Pancreas (tissue), 10 donors: ENCODE results near the gene CCDC88C. TPM values are rescaled to one million over a fixed set of nuclear protein-coding genes. Genes with fewer than 3 reads are reported as not detected.

ENCODE experiments used
- ATAC-seq, 4 donors: fragments of 200-7000 bp; cut with Tn5 transposase; one replicate each; pipeline versions ENCODE4 v1.8.0 to v1.9.1; 2020; ENCODE audit warnings: mild to moderate bottlenecking in 4 of 4, moderate library complexity in 4 of 4
- DNase-seq, 6 donors: peaks; one replicate each; pipeline ENCODE4 v3.0.0-alpha.2; 2020
- FAIRE-seq: peaks from 2 replicates; lab custom pipeline; 2012; peaks lifted over from hg19 to GRCh38; lab: Jason Lieb, UNC
- H3K27ac ChIP-seq, 4 donors: fragments of 200-600 bp; sonication (generic); 1 replicate in 3 of 4; 2 replicates in 1 of 4; pipeline versions ENCODE4 v1.5.0 to v1.8.0; 2020
- H3K27me3 ChIP-seq, 4 donors: fragments of 200-600 bp; one replicate each; pipeline ENCODE4 v1.8.0; 2021
- H3K36me3 ChIP-seq, 3 donors: fragments of 200-600 bp; sonication (generic) in 1 of 3; one replicate each; pipeline versions ENCODE4 v1.5.0 to v1.8.0; 2020 to 2021
- H3K4me1 ChIP-seq, 3 donors: fragments of 200-600 bp; one replicate each; pipeline ENCODE4 v1.8.0; 2021
- H3K4me3 ChIP-seq, 4 donors: fragments of 200-600 bp; sonication (generic) in 2 of 4; one replicate each; pipeline versions ENCODE4 v1.5.0 to v1.8.0; 2020 to 2021
- H3K9me3 ChIP-seq, 4 donors: fragments of 200-600 bp; one replicate each; pipeline ENCODE4 v1.8.0; 2021
- CTCF ChIP-seq, 4 donors: fragments of 200-600 bp; sonication (generic) in 3 of 4; IDR thresholded peaks; one replicate each; pipeline versions ENCODE4 v1.5.0 to v1.8.0; 2021; ENCODE audit warnings: antibody characterized with exemption in 4 of 4
- WGBS, 2 donors: extraction: QIAGEN DNeasy Blood & Tissue Kit; methylation state at CpG; one replicate each; pipeline ENCODE4 v1.1.7; 2013; 5-methylcytosine and 5-hydroxymethylcytosine counted together
- intact Hi-C, 3 donors: fragments of 100-400 bp; cut with DNase I; formaldehyde crosslinking; loops; one replicate each; pipeline versions ENCODE4 v1.11.1 to v1.14.2; 2022
- polyA plus RNA-seq, 2 donors: library from polyadenylated mRNA; stranded (reverse); fragments of 200-250 nt; gene quantifications; one replicate each; pipeline ENCODE4 v1.2.3, GENCODE V29; 2013
- total RNA-seq, 6 donors: library from RNA; stranded (reverse); fragmentation: NEBNext Ultra II Directional in 4 of 6; extraction: Animal tissue kit (Norgen Biotek cat#: 25700) in 4 of 6; gene quantifications; one replicate each; pipeline versions ENCODE4 v1.2.1 to v1.2.4, GENCODE V29; 2021 to 2023
- donor health status: healthy with polysubstance abuse.
- donor health status: DM: no; HTN: no; CAD: no; lungs with moderate emphysema.
- donor health status: DM: no; HTN: no; CAD: no.
- donor health status: control.
- donor health status: control.
- donor health status: Bipolar disorder and iron deficiency.
- donor health status: DM: yes; HTN: yes; CAD: no.
- donor health status: DM: no; HTN: no; CAD: no.
- donor health status: DM: no; HTN: no; CAD: no.
- donor health status: DM: yes; HTN: yes; CAD: no.

CCDC88C gene
- total and polyA plus RNA-seq, 8 donors: 10.3 to 20.2 (median 14.6) TPM

GRCh38 chr14:91310606-91311283, 106.9 kb downstream of the CCDC88C start:
- ATAC-seq (no peak), FAIRE-seq (no peak), DNase-seq (no peak)
- 86 to 91% methylated on average over 16 of the region's 16 CpGs for WGBS, 2 donors
- Histone ChIP-seq H3K36me3 (peaks cover 0 to 47% (median 5%) of the 10 kb centered on the region in 3 donors), H3K4me1 (no peaks in the 10 kb centered on the region), H3K9me3 (no peaks in the 10 kb centered on the region), H3K27me3 (no peaks in the 10 kb centered on the region), H3K27ac (no peak overlapping the region), H3K4me3 (no peak overlapping the region)
- intact Hi-C loops: no loop called here
- no peak for TF ChIP-seq CTCF (IDR thresholded peaks at IDR 0.05)

DNA sequence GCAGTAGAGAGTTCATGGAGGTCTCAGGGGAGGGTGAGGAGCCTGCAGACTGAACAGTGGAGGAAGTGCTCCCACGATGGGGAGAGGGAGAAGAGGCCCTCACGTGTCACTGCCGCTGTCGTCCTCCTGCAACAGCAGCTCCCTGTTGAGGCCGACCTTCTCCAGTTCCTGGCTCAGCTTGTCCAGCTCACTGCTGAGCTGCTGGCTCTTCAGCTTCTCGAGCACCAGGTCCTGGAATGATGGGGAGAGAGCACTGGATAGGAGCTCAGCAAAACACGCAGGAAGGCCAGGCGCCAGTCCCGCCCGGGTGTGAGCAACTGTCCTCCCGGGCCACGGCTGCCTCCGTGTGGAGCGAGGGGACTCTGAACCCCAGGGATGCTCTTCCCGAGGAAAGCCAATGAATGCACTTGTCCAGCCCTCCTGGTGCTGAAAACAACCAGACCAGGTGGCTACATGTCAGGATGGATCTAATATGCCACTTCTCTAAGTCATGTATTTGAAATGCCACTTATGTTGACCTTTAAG, 107.8 kb downstream of the CCDC88C start:
- intact Hi-C loops: no loop called here
- Histone ChIP-seq H3K9me3 (no peaks in the 10 kb centered on the region), H3K27ac (no peak overlapping the region), H3K4me3 (no peak overlapping the region), H3K4me1 (no peaks in the 10 kb centered on the region), H3K27me3 (no peaks in the 10 kb centered on the region), H3K36me3 (peaks cover 0 to 53% (median 5%) of the 10 kb centered on the region in 3 donors)
- FAIRE-seq (no peak), DNase-seq (no peak), ATAC-seq (no peak)
- TF ChIP-seq CTCF (IDR thresholded peaks at IDR 0.05): no peak
- WGBS, 2 donors: 80 to 82% methylated on average over 15 of the region's 15 CpGs

DNA sequence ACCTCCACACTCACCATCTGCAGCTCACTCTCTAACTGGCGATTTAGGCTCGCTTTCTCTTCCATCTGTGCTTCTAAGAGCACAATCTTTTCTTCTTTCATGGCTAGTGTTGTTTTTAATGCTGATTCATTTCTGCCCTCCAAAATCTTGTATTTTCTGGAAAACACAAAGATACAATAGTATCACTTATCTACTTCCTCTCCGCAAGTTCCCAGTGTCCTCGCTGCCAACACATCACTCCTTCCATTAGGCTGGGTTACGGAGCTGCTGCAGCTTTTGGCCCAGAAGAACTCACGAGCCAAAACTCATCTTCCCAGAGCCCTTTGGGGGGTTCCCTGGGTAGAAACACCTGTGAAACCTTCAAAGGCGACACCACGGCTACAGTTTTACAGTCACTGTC, 109.3 kb downstream of the CCDC88C start:
- no peak for DNase-seq
- H3K36me3 ChIP-seq: peaks cover 0 to 45% (median 1%) of the 10 kb centered on the region in 3 donors
- no peak for TF ChIP-seq CTCF (IDR thresholded peaks at IDR 0.05)
- no peak for ATAC-seq
- 94 to 96% methylated on average over 8 of the region's 8 CpGs for WGBS, 2 donors
- no peaks in the 10 kb centered on the region for H3K9me3 ChIP-seq
- no peak overlapping the region for H3K4me3 ChIP-seq
- FAIRE-seq: no peak
- no peaks in the 10 kb centered on the region for H3K27me3 ChIP-seq
- H3K4me1 ChIP-seq: no peaks in the 10 kb centered on the region
- intact Hi-C loops: no loop called here
- H3K27ac ChIP-seq: no peak overlapping the region

DNA sequence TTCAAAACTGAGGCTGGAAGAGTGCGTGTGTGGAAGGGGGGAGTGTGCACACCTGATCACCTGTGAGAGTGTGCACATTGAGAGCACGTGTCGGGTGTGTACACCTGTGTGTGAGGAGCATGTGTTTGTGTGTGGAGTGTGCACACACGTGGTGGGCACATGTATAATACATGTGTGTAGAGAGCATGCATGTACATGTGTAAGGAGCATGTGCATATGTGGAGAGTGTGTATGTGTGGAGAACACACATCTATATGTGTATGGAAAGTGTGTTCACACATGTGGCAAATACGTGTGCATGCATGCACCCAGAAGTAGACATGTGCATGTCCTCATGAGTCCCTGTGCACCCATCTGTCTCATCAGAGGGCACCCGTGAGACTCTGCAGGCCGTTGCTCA, 110.0 kb downstream of the CCDC88C start:
- no peak for FAIRE-seq
- intact Hi-C loops: no loop called here
- no peak for ATAC-seq

More for the DNA sequence above, 110.0 kb downstream of the CCDC88C start:
- no peaks in the 10 kb centered on the region for H3K4me1 ChIP-seq
- no peaks in the 10 kb centered on the region for H3K27me3 ChIP-seq
- 89 to 91% methylated on average over 7 of the region's 7 CpGs for WGBS, 2 donors
- no peak overlapping the region for H3K27ac ChIP-seq
- no peak overlapping the region for H3K4me3 ChIP-seq
- no peaks in the 10 kb centered on the region for H3K9me3 ChIP-seq
- DNase-seq: no peak
- no peak for TF ChIP-seq CTCF (IDR thresholded peaks at IDR 0.05)
- peaks cover 0 to 38% (median 0%) of the 10 kb centered on the region in 3 donors for H3K36me3 ChIP-seq
